Panc1 (cell line): ENCODE data around the gene SMIM1. TPM values are rescaled to one million over a fixed set of nuclear protein-coding genes. Genes with fewer than 3 reads are reported as not detected.

Experiments used
- ATAC-seq: fragments of 200-7000 bp; cut with Tn5 transposase; 2 replicates; pipeline ENCODE4 v1.9.1; 2020; ENCODE audit warnings: mild to moderate bottlenecking, moderate library complexity
- BruUV-seq: library from RNA; stranded (reverse); fragments of 400-500 nt; replicated peaks from 2 replicates; lab custom pipeline; 2021; lab: Mats Ljungman, UMichigan
- CTCF ChIA-PET: fragments of 300-600 bp; sonication (Branson Sonifier 250); formaldehyde crosslinking; loops from one replicate; lab custom pipeline; 2022; ENCODE audit warnings: antibody characterized with exemption; lab: Charles Lee
- POLR2A ChIA-PET: fragments of 300-600 bp; sonication (Branson Sonifier 250); formaldehyde crosslinking; loops from one replicate; lab custom pipeline; 2022; ENCODE audit warnings: antibody characterized with exemption; lab: Charles Lee
- DNase-seq: peaks from one replicate; pipeline ENCODE4 v3.0.0-alpha.2; 2010; ENCODE audit warnings: low read depth, low spot score
- H3K27ac ChIP-seq: 2 replicates; pipeline ENCODE4 v1.5.1; 2011; ENCODE audit warnings: mild to moderate bottlenecking, low read length, inconsistent platforms
- H3K27me3 ChIP-seq: fragments of 200-500 bp; sonication (Bioruptor generic); 2 replicates; pipeline ENCODE4 v1.6.0; 2014; ENCODE audit warnings: low read length, inconsistent platforms; ENCODE audit not compliant: control insufficient read depth, insufficient read depth
- H3K36me3 ChIP-seq: fragments of 200-500 bp; sonication (Bioruptor generic); 2 replicates; pipeline ENCODE4 v1.5.1; 2014; ENCODE audit warnings: inconsistent platforms, mild to moderate bottlenecking, low read length, moderate library complexity; ENCODE audit not compliant: control insufficient read depth, insufficient read depth
- H3K4me1 ChIP-seq: 2 replicates; pipeline ENCODE4 v1.5.1; 2011; ENCODE audit warnings: inconsistent platforms, mild to moderate bottlenecking, low read length, moderate library complexity; ENCODE audit not compliant: control insufficient read depth, insufficient read depth
- H3K4me3 ChIP-seq, 2 experiments: 2 replicates each; pipeline ENCODE4 v1.5.1; 2011 to 2012; ENCODE audit warnings: low read depth in 2 of 2, low read length in 2 of 2, mild to moderate bottlenecking in 2 of 2, inconsistent platforms in 1 of 2, moderate library complexity in 1 of 2
- H3K9me3 ChIP-seq: fragments of 200-500 bp; sonication (Bioruptor generic); 2 replicates; pipeline ENCODE4 v1.5.1; 2014; ENCODE audit warnings: low read depth, mild to moderate bottlenecking, inconsistent platforms, low read length, moderate library complexity; ENCODE audit not compliant: control insufficient read depth, insufficient read depth
- CTCF ChIP-seq: fragments of 450-650 bp; IDR thresholded peaks from 2 replicates; pipeline ENCODE4 v1.5.1; 2017; ENCODE audit warnings: mild to moderate bottlenecking
- POLR2AphosphoS5 ChIP-seq: IDR thresholded peaks from 2 replicates; pipeline ENCODE4 v1.6.1; 2012; ENCODE audit warnings: mild to moderate bottlenecking, low read depth, low read length, moderate library complexity
- SIN3A ChIP-seq: IDR thresholded peaks from 2 replicates; pipeline ENCODE4 v1.6.1; 2012; ENCODE audit warnings: low read depth, mild to moderate bottlenecking, low read length, moderate library complexity, borderline replicate concordance; ENCODE audit not compliant: insufficient read depth
- TCF7L2 ChIP-seq: IDR thresholded peaks from 2 replicates; pipeline ENCODE4 v1.6.1; 2011; ENCODE audit warnings: mild to moderate bottlenecking, low read depth, low read length, inconsistent platforms
- in situ Hi-C: cut with HindIII; loops from 2 replicates; pipeline ENCODE4 v1.10.0; 2016; ENCODE audit warnings: low sequenced_read_pairs, low pct_unique_long_range_greater_than_20kb
- intact Hi-C: fragments of 100-400 bp; cut with micrococcal nuclease; formaldehyde crosslinking; loops from one replicate; pipeline ENCODE4 v1.10.0; 2022; ENCODE audit not compliant: unreplicated experiment
- total RNA-seq: library from RNA; stranded (reverse); gene quantifications from one replicate; pipeline ENCODE4 v1.2.1, GENCODE V29; 2021; ENCODE audit not compliant: unreplicated experiment
- TF ChIP-seq, protein P1 (sequence below), 2 experiments: IDR thresholded peaks; 2 replicates each; pipeline ENCODE4 v1.6.1; 2011 to 2012; ENCODE audit warnings: low read depth in 2 of 2, control low read depth in 1 of 2, low read length in 1 of 2, mild to moderate bottlenecking in 1 of 2, moderate library complexity in 1 of 2; ENCODE audit not compliant: insufficient read depth in 1 of 2

The SMIM1 gene
- total RNA-seq, 1 experiment from 2014 or later: 35.5 TPM

- H3K27ac ChIP-seq: no peak overlapping the region
- no peaks in the 10 kb centered on the region for H3K9me3 ChIP-seq
- POLR2A ChIA-PET: no interaction called here
- BruUV-seq: no TSS peak
- no peak for DNase-seq
- H3K4me3 ChIP-seq: no peak overlapping the region
- no peak for ATAC-seq
- no peak for TF ChIP-seq CTCF
- TF ChIP-seq, protein P1, sequence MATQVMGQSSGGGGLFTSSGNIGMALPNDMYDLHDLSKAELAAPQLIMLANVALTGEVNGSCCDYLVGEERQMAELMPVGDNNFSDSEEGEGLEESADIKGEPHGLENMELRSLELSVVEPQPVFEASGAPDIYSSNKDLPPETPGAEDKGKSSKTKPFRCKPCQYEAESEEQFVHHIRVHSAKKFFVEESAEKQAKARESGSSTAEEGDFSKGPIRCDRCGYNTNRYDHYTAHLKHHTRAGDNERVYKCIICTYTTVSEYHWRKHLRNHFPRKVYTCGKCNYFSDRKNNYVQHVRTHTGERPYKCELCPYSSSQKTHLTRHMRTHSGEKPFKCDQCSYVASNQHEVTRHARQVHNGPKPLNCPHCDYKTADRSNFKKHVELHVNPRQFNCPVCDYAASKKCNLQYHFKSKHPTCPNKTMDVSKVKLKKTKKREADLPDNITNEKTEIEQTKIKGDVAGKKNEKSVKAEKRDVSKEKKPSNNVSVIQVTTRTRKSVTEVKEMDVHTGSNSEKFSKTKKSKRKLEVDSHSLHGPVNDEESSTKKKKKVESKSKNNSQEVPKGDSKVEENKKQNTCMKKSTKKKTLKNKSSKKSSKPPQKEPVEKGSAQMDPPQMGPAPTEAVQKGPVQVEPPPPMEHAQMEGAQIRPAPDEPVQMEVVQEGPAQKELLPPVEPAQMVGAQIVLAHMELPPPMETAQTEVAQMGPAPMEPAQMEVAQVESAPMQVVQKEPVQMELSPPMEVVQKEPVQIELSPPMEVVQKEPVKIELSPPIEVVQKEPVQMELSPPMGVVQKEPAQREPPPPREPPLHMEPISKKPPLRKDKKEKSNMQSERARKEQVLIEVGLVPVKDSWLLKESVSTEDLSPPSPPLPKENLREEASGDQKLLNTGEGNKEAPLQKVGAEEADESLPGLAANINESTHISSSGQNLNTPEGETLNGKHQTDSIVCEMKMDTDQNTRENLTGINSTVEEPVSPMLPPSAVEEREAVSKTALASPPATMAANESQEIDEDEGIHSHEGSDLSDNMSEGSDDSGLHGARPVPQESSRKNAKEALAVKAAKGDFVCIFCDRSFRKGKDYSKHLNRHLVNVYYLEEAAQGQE (IDR thresholded peaks at IDR 0.05; ENCODE audit: insufficient read depth in 1 of 2, low read depth in 2 of 2, low read length in 1 of 2): no peak
- TF ChIP-seq TCF7L2: no peak
- TF ChIP-seq POLR2AphosphoS5: no peak
- TF ChIP-seq SIN3A: no peak
- in situ Hi-C loops (no loop called here), intact Hi-C loops (no loop called here)
- no peaks in the 10 kb centered on the region for H3K4me1 ChIP-seq
- CTCF ChIA-PET: interaction anchor here (0.6 kb wide), 1 partner anchor 20 kb away, joined by 3 read pairs; no protein-coding TSS in a partner anchor
- H3K36me3 ChIP-seq: no peaks in the 10 kb centered on the region
- H3K27me3 ChIP-seq: 0 out of 2 replicates have a peak, but pooled peaks cover 3% of the 10 kb centered on the region
Observed at GRCh38 chr1:3759164-3759563, 13.4 kb upstream of the SMIM1 start.

DNA sequence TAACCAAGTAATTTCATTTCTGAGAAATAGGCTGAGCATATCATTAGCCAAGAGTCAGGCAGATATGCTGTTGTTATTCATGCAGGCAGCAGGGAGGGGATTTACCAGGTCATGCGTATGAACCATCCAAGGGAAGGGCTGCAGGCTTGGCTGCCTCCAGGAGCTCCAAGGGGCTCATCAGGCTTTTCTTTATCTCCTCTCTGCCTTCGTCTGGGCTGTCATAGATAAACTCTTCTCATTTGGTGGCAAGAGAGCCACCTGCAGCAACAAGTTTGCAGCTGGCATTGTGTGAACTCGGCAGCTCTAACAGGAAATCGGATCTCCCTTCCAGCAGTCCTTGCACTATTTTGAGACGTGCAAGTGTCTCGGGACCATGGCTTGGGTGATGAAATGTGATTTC lies 12.8 kb upstream of the SMIM1 start:
- ChIA-PET CTCF (no interaction called here), POLR2A (no interaction called here)
- no TSS peak for BruUV-seq
- TF ChIP-seq, protein P1 (IDR thresholded peaks at IDR 0.05; ENCODE audit: insufficient read depth in 1 of 2, low read depth in 2 of 2, low read length in 1 of 2): no peak
- TF ChIP-seq POLR2AphosphoS5 (no peak), TCF7L2 (no peak), CTCF (no peak), SIN3A (no peak)
- no peaks in the 10 kb centered on the region for H3K36me3 ChIP-seq
- ATAC-seq: no peak
- DNase-seq: no peak
- intact Hi-C loops: no loop called here
- in situ Hi-C loops: no loop called here
- no peak overlapping the region for H3K27ac ChIP-seq
- no peaks in the 10 kb centered on the region for H3K4me1 ChIP-seq
- no peaks in the 10 kb centered on the region for H3K9me3 ChIP-seq
- H3K27me3 ChIP-seq: 0 out of 2 replicates have a peak, but pooled peaks cover 3% of the 10 kb centered on the region
- H3K4me3 ChIP-seq: no peak overlapping the region
